ENCODE data around the gene BRAP. TPM values are rescaled to one million over a fixed set of nuclear protein-coding genes. Genes with fewer than 3 reads are reported as not detected.
"Not testable (repeated sequence)": the region's sequence is repeated elsewhere in the genome, so short reads cannot be mapped to it uniquely, and the experiment has no call there.

BRAP gene
- total RNA-seq, 4 donors from 2014 or later, result 15.8 to 21.8 (median 19.3) TPM

- Histone ChIP-seq H3K27me3 (no peaks in the 10 kb centered on the region), H3K9me3 (no peaks in the 10 kb centered on the region), H3K4me1 (no peaks in the 10 kb centered on the region), H3K36me3 (peaks cover 75% of the 10 kb centered on the region), H3K4me3 (no peak overlapping the region), H3K27ac (no peak overlapping the region)
- no peak for DNase-seq (ENCODE audit: low spot score in 2 of 2)
- WGBS, result 96% methylated on average over 6 of the region's 6 CpGs
- TF ChIP-seq POLR2A (IDR thresholded peaks at IDR 0.05), result no peak
- no peak for TF ChIP-seq CTCF (IDR thresholded peaks at IDR 0.05)
- no peak for TF ChIP-seq EP300 (IDR thresholded peaks at IDR 0.05)
- TF ChIP-seq POLR2AphosphoS5 (IDR thresholded peaks at IDR 0.05), result no peak
These were observed 34.7 kb upstream of the BRAP start for GRCh38 chr12:111720457-111720856.

DNA sequence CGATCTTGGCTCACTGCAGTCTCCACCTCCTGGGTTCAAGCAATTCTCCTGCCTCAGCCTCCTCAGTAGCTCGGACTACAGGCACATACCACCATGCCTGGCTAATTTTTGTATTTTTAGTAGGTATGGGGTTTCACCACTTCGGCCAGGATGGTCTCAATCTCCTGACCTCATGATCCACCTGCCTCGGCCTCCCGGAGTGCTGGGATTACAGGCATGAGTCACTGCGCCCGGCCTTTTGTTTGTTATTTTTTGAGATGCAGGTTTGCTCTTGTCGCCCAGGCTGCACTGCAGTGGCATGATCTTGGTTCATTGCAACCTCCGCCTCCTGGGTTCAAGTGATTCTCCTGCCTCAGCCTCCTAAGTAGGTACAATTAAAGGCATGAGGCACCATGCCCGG lies 33.6 kb upstream of the BRAP start:
- H3K27ac ChIP-seq; H3K4me3 ChIP-seq; H3K9me3 ChIP-seq; DNase-seq (ENCODE audit: low spot score in 2 of 2); H3K27me3 ChIP-seq; H3K4me1 ChIP-seq: not testable (repeated sequence)
- 89% methylated on average over 10 of the region's 10 CpGs for WGBS
- peaks cover 78% of the 10 kb centered on the region for H3K36me3 ChIP-seq

- H3K27ac ChIP-seq, result no peak overlapping the region
- H3K27me3 ChIP-seq, result no peaks in the 10 kb centered on the region
- 67% methylated on average over 4 of the region's 4 CpGs for WGBS
- H3K36me3 ChIP-seq, result peaks cover 93% of the 10 kb centered on the region
- no peak overlapping the region for H3K4me3 ChIP-seq
- TF ChIP-seq POLR2A (IDR thresholded peaks at IDR 0.05) (no peak), EP300 (IDR thresholded peaks at IDR 0.05) (no peak), CTCF (IDR thresholded peaks at IDR 0.05) (no peak), POLR2AphosphoS5 (IDR thresholded peaks at IDR 0.05) (no peak)
- H3K9me3 ChIP-seq, result no peaks in the 10 kb centered on the region
- DNase-seq (ENCODE audit: low spot score in 2 of 2), result no peak
- no peaks in the 10 kb centered on the region for H3K4me1 ChIP-seq
These were observed 29.5 kb upstream of the BRAP start for GRCh38 chr12:111715279-111715678.

GRCh38 chr12:111706145-111706544 lies 20.4 kb upstream of the BRAP start:
- WGBS, result 89% methylated on average over 6 of the region's 6 CpGs
- Histone ChIP-seq H3K4me1 (no peaks in the 10 kb centered on the region), H3K4me3 (no peak overlapping the region), H3K27ac (no peak overlapping the region), H3K36me3 (peaks cover 93% of the 10 kb centered on the region), H3K27me3 (no peaks in the 10 kb centered on the region), H3K9me3 (no peaks in the 10 kb centered on the region)
- TF ChIP-seq POLR2A (IDR thresholded peaks at IDR 0.05), result no peak
- TF ChIP-seq CTCF (IDR thresholded peaks at IDR 0.05), result no peak
- no peak for TF ChIP-seq POLR2AphosphoS5 (IDR thresholded peaks at IDR 0.05)
- TF ChIP-seq EP300 (IDR thresholded peaks at IDR 0.05), result no peak
- DNase-seq (ENCODE audit: low spot score in 2 of 2), result no peak

- Histone ChIP-seq H3K9me3 (no peaks in the 10 kb centered on the region), H3K4me1 (no peaks in the 10 kb centered on the region), H3K27me3 (no peaks in the 10 kb centered on the region), H3K27ac (no peak overlapping the region), H3K4me3 (no peak overlapping the region), H3K36me3 (peaks cover 88% of the 10 kb centered on the region)
- 87% methylated on average over 5 of the region's 5 CpGs for WGBS
- no peak for TF ChIP-seq POLR2AphosphoS5 (IDR thresholded peaks at IDR 0.05)
- no peak for TF ChIP-seq CTCF (IDR thresholded peaks at IDR 0.05)
- TF ChIP-seq EP300 (IDR thresholded peaks at IDR 0.05), result no peak
- TF ChIP-seq POLR2A (IDR thresholded peaks at IDR 0.05), result no peak
- no peak for DNase-seq (ENCODE audit: low spot score in 2 of 2)
These were observed 19.9 kb upstream of the BRAP start for GRCh38 chr12:111705672-111706071.

DNA sequence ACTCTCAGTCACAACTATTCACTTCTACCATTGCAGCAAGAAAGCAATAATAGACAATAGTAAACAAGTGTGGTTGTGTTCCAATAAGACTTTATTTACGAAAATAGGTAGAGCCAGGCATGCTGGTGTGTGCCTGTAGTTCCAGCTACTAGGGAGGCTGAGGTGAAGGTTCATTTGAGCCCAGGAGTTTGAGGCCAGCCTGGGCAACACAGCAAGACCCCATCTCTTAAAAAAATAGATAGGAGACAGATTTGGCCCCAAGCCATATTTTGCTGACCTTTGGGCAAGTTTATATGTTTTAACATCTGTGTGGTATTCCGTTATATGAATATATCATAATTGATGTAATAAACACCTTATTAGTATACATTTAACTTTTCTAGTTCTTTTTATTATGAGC lies 14.2 kb upstream of the BRAP start:
- DNase-seq (ENCODE audit: low spot score in 2 of 2), result no peak
- WGBS, result 93% methylated on average over 2 of the region's 2 CpGs
- no peaks in the 10 kb centered on the region for H3K4me1 ChIP-seq
- TF ChIP-seq CTCF (IDR thresholded peaks at IDR 0.05) (no peak), EP300 (IDR thresholded peaks at IDR 0.05) (no peak), POLR2AphosphoS5 (IDR thresholded peaks at IDR 0.05) (no peak), POLR2A (IDR thresholded peaks at IDR 0.05) (no peak)
- no peak overlapping the region for H3K4me3 ChIP-seq
- peaks cover 77% of the 10 kb centered on the region for H3K36me3 ChIP-seq
- no peaks in the 10 kb centered on the region for H3K27me3 ChIP-seq
- no peak overlapping the region for H3K27ac ChIP-seq
- no peaks in the 10 kb centered on the region for H3K9me3 ChIP-seq
